Measurements from ENCODE around the gene RAB12.

Gene RAB12

GRCh38 chr18:8617907-8618306, 8.7 kb downstream of the RAB12 start:
- Histone ChIP-seq H2AFZ (ENCODE audit: low read depth, low read length, severe bottlenecking) (no peak overlapping the region), H3K9me3 (ENCODE audit: insufficient read depth, low read length) (no peaks in the 10 kb centered on the region), H3K27me3 (ENCODE audit: low read length) (no peaks in the 10 kb centered on the region), H3F3A (ENCODE audit: insufficient read depth) (no peaks in the 10 kb centered on the region), H3K4me3 (ENCODE audit: insufficient read depth, low read length, poor library complexity, severe bottlenecking) (no peak overlapping the region), H3K9me2 (replicated peaks; ENCODE audit: insufficient read depth, low read length) (no peaks in the 10 kb centered on the region), H3K79me2 (ENCODE audit: insufficient read depth, low read length) (peaks cover 88% of the 10 kb centered on the region), H4K20me1 (ENCODE audit: low read depth, low read length) (peaks cover 5% of the 10 kb centered on the region; the same call in 1 of the 2 replicates), H3K27ac (ENCODE audit: low read depth, low read length) (no peak overlapping the region), H3K9ac (ENCODE audit: low read length) (no peak overlapping the region), H3K36me3 (ENCODE audit: low read length) (peaks cover 10% of the 10 kb centered on the region; the same call in 1 of the 2 replicates), H3K4me2 (ENCODE audit: low read depth, low read length, poor library complexity, severe bottlenecking) (no peak overlapping the region)
- TF ChIP-seq, protein P1, sequence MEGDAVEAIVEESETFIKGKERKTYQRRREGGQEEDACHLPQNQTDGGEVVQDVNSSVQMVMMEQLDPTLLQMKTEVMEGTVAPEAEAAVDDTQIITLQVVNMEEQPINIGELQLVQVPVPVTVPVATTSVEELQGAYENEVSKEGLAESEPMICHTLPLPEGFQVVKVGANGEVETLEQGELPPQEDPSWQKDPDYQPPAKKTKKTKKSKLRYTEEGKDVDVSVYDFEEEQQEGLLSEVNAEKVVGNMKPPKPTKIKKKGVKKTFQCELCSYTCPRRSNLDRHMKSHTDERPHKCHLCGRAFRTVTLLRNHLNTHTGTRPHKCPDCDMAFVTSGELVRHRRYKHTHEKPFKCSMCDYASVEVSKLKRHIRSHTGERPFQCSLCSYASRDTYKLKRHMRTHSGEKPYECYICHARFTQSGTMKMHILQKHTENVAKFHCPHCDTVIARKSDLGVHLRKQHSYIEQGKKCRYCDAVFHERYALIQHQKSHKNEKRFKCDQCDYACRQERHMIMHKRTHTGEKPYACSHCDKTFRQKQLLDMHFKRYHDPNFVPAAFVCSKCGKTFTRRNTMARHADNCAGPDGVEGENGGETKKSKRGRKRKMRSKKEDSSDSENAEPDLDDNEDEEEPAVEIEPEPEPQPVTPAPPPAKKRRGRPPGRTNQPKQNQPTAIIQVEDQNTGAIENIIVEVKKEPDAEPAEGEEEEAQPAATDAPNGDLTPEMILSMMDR (IDR thresholded peaks at IDR 0.05; ENCODE audit: insufficient read depth, low read length, poor library complexity, severe bottlenecking), result no peak
- no peak for TF ChIP-seq EZH2phosphoT487 (conservative IDR thresholded peaks at IDR 0.05; ENCODE audit: low read length)

GRCh38 chr18:8619041-8619440, 9.8 kb downstream of the RAB12 start:
- H3K27me3 ChIP-seq (ENCODE audit: low read length), result no peaks in the 10 kb centered on the region
- no peaks in the 10 kb centered on the region for H3F3A ChIP-seq (ENCODE audit: insufficient read depth)
- H3K9me2 ChIP-seq (replicated peaks; ENCODE audit: insufficient read depth, low read length), result no peaks in the 10 kb centered on the region
- H3K4me3 ChIP-seq (ENCODE audit: insufficient read depth, low read length, poor library complexity, severe bottlenecking), result no peak overlapping the region
- H3K9me3 ChIP-seq (ENCODE audit: insufficient read depth, low read length), result no peaks in the 10 kb centered on the region
- H4K20me1 ChIP-seq (ENCODE audit: low read depth, low read length), result peaks cover under 1% of the 10 kb centered on the region; the same call in 1 of the 2 replicates
- peaks cover 87% of the 10 kb centered on the region for H3K79me2 ChIP-seq (ENCODE audit: insufficient read depth, low read length)
- H2AFZ ChIP-seq (ENCODE audit: low read depth, low read length, severe bottlenecking), result no peak overlapping the region
- no peak overlapping the region for H3K9ac ChIP-seq (ENCODE audit: low read length)
- TF ChIP-seq, protein P1 (IDR thresholded peaks at IDR 0.05; ENCODE audit: insufficient read depth, low read length, poor library complexity, severe bottlenecking), result no peak
- TF ChIP-seq EZH2phosphoT487 (conservative IDR thresholded peaks at IDR 0.05; ENCODE audit: low read length), result no peak
- no peak overlapping the region for H3K4me2 ChIP-seq (ENCODE audit: low read depth, low read length, poor library complexity, severe bottlenecking)
- H3K27ac ChIP-seq (ENCODE audit: low read depth, low read length), result no peak overlapping the region
- peaks cover 10% of the 10 kb centered on the region; the same call in 1 of the 2 replicates for H3K36me3 ChIP-seq (ENCODE audit: low read length)

- H3K9me3 ChIP-seq (ENCODE audit: insufficient read depth, low read length), result no peaks in the 10 kb centered on the region
- no peaks in the 10 kb centered on the region for H3K27me3 ChIP-seq (ENCODE audit: low read length)
- peaks cover 3% of the 10 kb centered on the region; the same call in 1 of the 2 replicates for H4K20me1 ChIP-seq (ENCODE audit: low read depth, low read length)
- no peak overlapping the region for H3K9ac ChIP-seq (ENCODE audit: low read length)
- no peak overlapping the region for H3K4me2 ChIP-seq (ENCODE audit: low read depth, low read length, poor library complexity, severe bottlenecking)
- TF ChIP-seq EZH2phosphoT487 (conservative IDR thresholded peaks at IDR 0.05; ENCODE audit: low read length), result no peak
- TF ChIP-seq, protein P1 (IDR thresholded peaks at IDR 0.05; ENCODE audit: insufficient read depth, low read length, poor library complexity, severe bottlenecking), result no peak
- no peaks in the 10 kb centered on the region for H3F3A ChIP-seq (ENCODE audit: insufficient read depth)
- no peaks in the 10 kb centered on the region for H3K9me2 ChIP-seq (replicated peaks; ENCODE audit: insufficient read depth, low read length)
- H3K4me3 ChIP-seq (ENCODE audit: insufficient read depth, low read length, poor library complexity, severe bottlenecking), result no peak overlapping the region
- H3K36me3 ChIP-seq (ENCODE audit: low read length), result peaks cover 12% of the 10 kb centered on the region; the same call in 1 of the 2 replicates
- H2AFZ ChIP-seq (ENCODE audit: low read depth, low read length, severe bottlenecking), result no peak overlapping the region
- H3K79me2 ChIP-seq (ENCODE audit: insufficient read depth, low read length), result peaks cover 82% of the 10 kb centered on the region
- H3K27ac ChIP-seq (ENCODE audit: low read depth, low read length), result no peak overlapping the region
Measured at GRCh38 chr18:8619835-8620577, 10.8 kb downstream of the RAB12 start.
